ENCODE data around the gene DPP9.

The DPP9 gene

DNA sequence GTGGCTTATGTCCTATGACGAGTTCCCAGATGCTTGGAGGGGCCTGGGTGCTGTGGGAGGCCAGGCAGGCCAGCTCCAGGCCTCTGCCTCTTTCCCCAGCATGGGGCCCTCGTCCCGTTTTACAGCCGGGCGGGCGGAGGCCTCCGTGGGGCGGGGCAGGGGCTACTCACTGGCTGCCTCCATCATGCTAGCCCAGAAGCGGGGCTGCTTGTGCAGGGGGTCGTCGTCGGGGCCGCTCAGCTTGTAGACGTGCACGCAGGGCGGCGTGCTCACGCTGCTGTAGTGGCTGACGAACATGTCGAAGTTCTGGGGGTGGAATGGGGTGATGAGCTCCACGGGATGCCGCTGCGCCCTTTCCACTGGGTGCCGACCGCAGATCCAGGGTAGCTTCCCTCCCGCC, 35.1 kb downstream of the DPP9 start:
- no peaks in the 10 kb centered on the region for H3K27me3 ChIP-seq (ENCODE audit: insufficient read depth, low read length, poor library complexity, severe bottlenecking)
- H4K20me1 ChIP-seq (ENCODE audit: insufficient read depth, low read length, poor library complexity, severe bottlenecking), result no peaks in the 10 kb centered on the region
- no peak overlapping the region for H2AFZ ChIP-seq (ENCODE audit: low read length)
- H3K4me2 ChIP-seq (ENCODE audit: low read depth, low read length, poor library complexity, severe bottlenecking), result no peak overlapping the region
- H3K9ac ChIP-seq (ENCODE audit: low read depth, low read length, poor library complexity, severe bottlenecking), result no peak overlapping the region
- H3F3A ChIP-seq (ENCODE audit: low read depth), result no peaks in the 10 kb centered on the region
- no peaks in the 10 kb centered on the region for H3K9me2 ChIP-seq (replicated peaks; ENCODE audit: low read depth, low read length)
- peaks cover 58% of the 10 kb centered on the region; the same call in 1 of the 2 replicates for H3K36me3 ChIP-seq (ENCODE audit: insufficient read depth, low read length)
- H3K4me1 ChIP-seq (ENCODE audit: insufficient read depth, low read length, poor library complexity, severe bottlenecking), result no peaks in the 10 kb centered on the region
- TF ChIP-seq, protein P1, sequence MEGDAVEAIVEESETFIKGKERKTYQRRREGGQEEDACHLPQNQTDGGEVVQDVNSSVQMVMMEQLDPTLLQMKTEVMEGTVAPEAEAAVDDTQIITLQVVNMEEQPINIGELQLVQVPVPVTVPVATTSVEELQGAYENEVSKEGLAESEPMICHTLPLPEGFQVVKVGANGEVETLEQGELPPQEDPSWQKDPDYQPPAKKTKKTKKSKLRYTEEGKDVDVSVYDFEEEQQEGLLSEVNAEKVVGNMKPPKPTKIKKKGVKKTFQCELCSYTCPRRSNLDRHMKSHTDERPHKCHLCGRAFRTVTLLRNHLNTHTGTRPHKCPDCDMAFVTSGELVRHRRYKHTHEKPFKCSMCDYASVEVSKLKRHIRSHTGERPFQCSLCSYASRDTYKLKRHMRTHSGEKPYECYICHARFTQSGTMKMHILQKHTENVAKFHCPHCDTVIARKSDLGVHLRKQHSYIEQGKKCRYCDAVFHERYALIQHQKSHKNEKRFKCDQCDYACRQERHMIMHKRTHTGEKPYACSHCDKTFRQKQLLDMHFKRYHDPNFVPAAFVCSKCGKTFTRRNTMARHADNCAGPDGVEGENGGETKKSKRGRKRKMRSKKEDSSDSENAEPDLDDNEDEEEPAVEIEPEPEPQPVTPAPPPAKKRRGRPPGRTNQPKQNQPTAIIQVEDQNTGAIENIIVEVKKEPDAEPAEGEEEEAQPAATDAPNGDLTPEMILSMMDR (conservative IDR thresholded peaks at IDR 0.05; ENCODE audit: low read length), result no peak
- no peak for TF ChIP-seq EZH2phosphoT487 (IDR thresholded peaks at IDR 0.05; ENCODE audit: borderline replicate concordance)
- H3K4me3 ChIP-seq (ENCODE audit: low read length, poor library complexity, severe bottlenecking), result no peak overlapping the region
- no peaks in the 10 kb centered on the region for H3K79me2 ChIP-seq (ENCODE audit: insufficient read depth, low read length)
- H3K9me3 ChIP-seq (ENCODE audit: insufficient read depth, low read depth, low read length), result no peaks in the 10 kb centered on the region

DNA sequence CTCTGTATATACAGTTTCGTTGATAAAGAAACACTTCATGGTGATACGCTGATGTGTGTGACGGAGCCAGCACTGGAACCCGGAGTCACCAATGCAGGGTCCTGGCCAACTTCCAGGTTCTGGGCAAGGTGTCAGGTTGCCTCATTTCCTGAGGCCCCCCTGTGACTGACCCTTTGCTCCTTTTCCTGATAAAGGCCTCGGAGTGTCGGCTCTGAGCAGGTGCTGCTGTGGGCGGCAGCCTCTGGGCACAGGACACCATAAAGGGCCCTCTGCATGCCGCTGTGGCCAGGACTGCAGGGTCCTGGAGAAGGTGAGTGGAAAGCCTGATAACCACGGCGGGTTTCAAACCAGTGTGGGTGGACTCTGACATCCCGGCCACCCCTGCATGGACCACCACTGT, 36.2 kb downstream of the DPP9 start:
- Histone ChIP-seq H3K9me3 (ENCODE audit: insufficient read depth, low read depth, low read length) (no peaks in the 10 kb centered on the region), H3K4me2 (ENCODE audit: low read depth, low read length, poor library complexity, severe bottlenecking) (no peak overlapping the region), H3K4me3 (ENCODE audit: low read length, poor library complexity, severe bottlenecking) (no peak overlapping the region), H3K36me3 (ENCODE audit: insufficient read depth, low read length) (peaks cover 46% of the 10 kb centered on the region; the same call in 1 of the 2 replicates), H3F3A (ENCODE audit: low read depth) (no peaks in the 10 kb centered on the region), H3K9me2 (replicated peaks; ENCODE audit: low read depth, low read length) (no peaks in the 10 kb centered on the region), H3K27me3 (ENCODE audit: insufficient read depth, low read length, poor library complexity, severe bottlenecking) (no peaks in the 10 kb centered on the region), H3K4me1 (ENCODE audit: insufficient read depth, low read length, poor library complexity, severe bottlenecking) (no peaks in the 10 kb centered on the region), H3K79me2 (ENCODE audit: insufficient read depth, low read length) (no peaks in the 10 kb centered on the region), H3K9ac (ENCODE audit: low read depth, low read length, poor library complexity, severe bottlenecking) (no peak overlapping the region), H2AFZ (ENCODE audit: low read length) (no peak overlapping the region), H4K20me1 (ENCODE audit: insufficient read depth, low read length, poor library complexity, severe bottlenecking) (no peaks in the 10 kb centered on the region)
- TF ChIP-seq, protein P1 (conservative IDR thresholded peaks at IDR 0.05; ENCODE audit: low read length), result no peak
- TF ChIP-seq EZH2phosphoT487 (IDR thresholded peaks at IDR 0.05; ENCODE audit: borderline replicate concordance), result no peak

DNA sequence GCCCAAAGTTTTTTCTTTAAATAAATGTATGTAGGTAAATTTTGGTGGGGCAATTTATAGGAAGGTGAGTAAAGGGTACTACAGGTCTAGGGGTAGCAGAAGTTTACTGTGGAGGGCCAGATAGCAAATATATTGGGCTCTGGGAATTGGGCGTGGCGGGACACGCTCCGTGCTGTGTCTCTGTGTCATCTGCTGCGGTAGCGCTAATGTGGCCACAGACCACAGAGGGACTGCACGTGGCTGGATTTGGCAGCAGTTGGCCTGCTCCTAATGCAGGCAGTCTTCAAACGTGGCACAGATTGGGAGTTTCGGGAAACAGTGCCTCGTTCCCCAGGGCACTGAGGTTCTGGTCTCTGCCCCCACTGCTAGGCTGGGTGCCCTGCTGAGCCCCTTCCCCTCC, 36.9 kb downstream of the DPP9 start:
- no peak overlapping the region for H3K9ac ChIP-seq (ENCODE audit: low read depth, low read length, poor library complexity, severe bottlenecking)

More for the DNA sequence above, 36.9 kb downstream of the DPP9 start:
- Histone ChIP-seq H3K9me2 (replicated peaks; ENCODE audit: low read depth, low read length) (no peaks in the 10 kb centered on the region), H3K4me2 (ENCODE audit: low read depth, low read length, poor library complexity, severe bottlenecking) (no peak overlapping the region), H3K4me3 (ENCODE audit: low read length, poor library complexity, severe bottlenecking) (no peak overlapping the region), H3K36me3 (ENCODE audit: insufficient read depth, low read length) (peaks cover 41% of the 10 kb centered on the region; the same call in 1 of the 2 replicates), H2AFZ (ENCODE audit: low read length) (no peak overlapping the region), H3K27me3 (ENCODE audit: insufficient read depth, low read length, poor library complexity, severe bottlenecking) (no peaks in the 10 kb centered on the region), H3K79me2 (ENCODE audit: insufficient read depth, low read length) (no peaks in the 10 kb centered on the region), H3K4me1 (ENCODE audit: insufficient read depth, low read length, poor library complexity, severe bottlenecking) (no peaks in the 10 kb centered on the region), H4K20me1 (ENCODE audit: insufficient read depth, low read length, poor library complexity, severe bottlenecking) (no peaks in the 10 kb centered on the region), H3K9me3 (ENCODE audit: insufficient read depth, low read depth, low read length) (no peaks in the 10 kb centered on the region), H3F3A (ENCODE audit: low read depth) (no peaks in the 10 kb centered on the region)
- no peak for TF ChIP-seq EZH2phosphoT487 (IDR thresholded peaks at IDR 0.05; ENCODE audit: borderline replicate concordance)
- TF ChIP-seq, protein P1 (conservative IDR thresholded peaks at IDR 0.05; ENCODE audit: low read length), result no peak
